ENCODE results near the gene SRCIN1. TPM values are rescaled to one million over a fixed set of nuclear protein-coding genes. Genes with fewer than 3 reads are reported as not detected.
"Not testable (repeated sequence)": the region's sequence is repeated elsewhere in the genome, so short reads cannot be mapped to it uniquely, and the experiment has no call there.

Gene SRCIN1, protein sequence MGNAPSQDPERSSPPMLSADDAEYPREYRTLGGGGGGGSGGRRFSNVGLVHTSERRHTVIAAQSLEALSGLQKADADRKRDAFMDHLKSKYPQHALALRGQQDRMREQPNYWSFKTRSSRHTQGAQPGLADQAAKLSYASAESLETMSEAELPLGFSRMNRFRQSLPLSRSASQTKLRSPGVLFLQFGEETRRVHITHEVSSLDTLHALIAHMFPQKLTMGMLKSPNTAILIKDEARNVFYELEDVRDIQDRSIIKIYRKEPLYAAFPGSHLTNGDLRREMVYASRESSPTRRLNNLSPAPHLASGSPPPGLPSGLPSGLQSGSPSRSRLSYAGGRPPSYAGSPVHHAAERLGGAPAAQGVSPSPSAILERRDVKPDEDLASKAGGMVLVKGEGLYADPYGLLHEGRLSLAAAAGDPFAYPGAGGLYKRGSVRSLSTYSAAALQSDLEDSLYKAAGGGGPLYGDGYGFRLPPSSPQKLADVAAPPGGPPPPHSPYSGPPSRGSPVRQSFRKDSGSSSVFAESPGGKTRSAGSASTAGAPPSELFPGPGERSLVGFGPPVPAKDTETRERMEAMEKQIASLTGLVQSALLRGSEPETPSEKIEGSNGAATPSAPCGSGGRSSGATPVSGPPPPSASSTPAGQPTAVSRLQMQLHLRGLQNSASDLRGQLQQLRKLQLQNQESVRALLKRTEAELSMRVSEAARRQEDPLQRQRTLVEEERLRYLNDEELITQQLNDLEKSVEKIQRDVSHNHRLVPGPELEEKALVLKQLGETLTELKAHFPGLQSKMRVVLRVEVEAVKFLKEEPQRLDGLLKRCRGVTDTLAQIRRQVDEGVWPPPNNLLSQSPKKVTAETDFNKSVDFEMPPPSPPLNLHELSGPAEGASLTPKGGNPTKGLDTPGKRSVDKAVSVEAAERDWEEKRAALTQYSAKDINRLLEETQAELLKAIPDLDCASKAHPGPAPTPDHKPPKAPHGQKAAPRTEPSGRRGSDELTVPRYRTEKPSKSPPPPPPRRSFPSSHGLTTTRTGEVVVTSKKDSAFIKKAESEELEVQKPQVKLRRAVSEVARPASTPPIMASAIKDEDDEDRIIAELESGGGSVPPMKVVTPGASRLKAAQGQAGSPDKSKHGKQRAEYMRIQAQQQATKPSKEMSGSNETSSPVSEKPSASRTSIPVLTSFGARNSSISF
- total RNA-seq (2014; rRNA removed; shearing (Covaris generic)) = 0.37 and 1.3 TPM in 2 replicates
- 2.7 and 3.1 TPM in 2 replicates for polyA plus RNA-seq (2015; cell fraction: cytosol; rRNA removed)
- 6.4 and 7.1 TPM in 2 replicates for polyA plus RNA-seq (2015; cell fraction: nucleus; rRNA removed)

DNA sequence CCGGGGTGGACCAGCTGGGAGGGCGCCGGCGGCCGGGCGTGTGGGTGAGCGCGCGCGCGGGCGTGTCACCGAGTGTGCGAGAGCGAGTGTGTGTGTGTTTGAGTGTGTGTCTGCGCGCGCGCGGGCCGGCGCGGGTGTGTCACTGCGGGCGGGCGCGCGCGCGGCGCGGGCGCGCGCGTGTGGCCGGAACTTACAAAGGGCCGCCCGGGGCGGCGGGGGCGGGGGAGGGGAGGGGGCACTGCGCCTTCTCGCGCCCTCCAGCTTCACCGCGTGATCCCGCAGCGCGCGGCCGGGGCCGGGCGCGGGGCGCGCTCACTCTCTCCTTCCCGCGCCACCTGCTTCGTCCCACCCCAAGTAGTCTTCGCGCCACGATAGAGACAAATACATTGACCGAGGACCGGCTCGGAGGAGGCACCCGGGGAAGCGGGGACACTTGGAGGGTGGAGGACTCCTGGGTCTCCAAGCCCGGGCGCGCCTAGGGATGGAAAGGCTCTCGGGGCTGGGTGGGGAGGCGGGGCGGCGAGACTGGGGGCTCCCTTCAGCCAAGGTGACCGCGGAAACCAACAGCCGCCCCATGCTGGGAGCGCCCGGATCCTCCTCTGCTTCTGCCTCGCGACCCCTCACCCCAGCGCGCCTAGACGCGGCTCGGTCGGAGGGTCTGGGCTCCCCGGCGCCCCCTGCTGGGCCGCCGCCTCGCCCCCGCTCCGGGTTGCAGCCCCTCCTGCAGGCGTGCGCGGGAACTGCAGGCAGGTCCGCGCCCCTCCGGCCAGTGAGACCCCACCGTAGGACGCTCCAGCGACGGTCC lies at the start of gene SRCIN1:
Gene SRCIN1 (minus strand): TSS at position 112 of the 805 bp plus-strand sequence. CDS start 247 bp downstream, outside the sequence.
- peak; percentile 65 for DNase-seq (ENCODE audit: low read depth, low spot score)
- in situ Hi-C loops (cut with HindIII; ENCODE audit: low pct_unique_long_range_greater_than_20kb, low sequenced_read_pairs) = no loop called here

DNA sequence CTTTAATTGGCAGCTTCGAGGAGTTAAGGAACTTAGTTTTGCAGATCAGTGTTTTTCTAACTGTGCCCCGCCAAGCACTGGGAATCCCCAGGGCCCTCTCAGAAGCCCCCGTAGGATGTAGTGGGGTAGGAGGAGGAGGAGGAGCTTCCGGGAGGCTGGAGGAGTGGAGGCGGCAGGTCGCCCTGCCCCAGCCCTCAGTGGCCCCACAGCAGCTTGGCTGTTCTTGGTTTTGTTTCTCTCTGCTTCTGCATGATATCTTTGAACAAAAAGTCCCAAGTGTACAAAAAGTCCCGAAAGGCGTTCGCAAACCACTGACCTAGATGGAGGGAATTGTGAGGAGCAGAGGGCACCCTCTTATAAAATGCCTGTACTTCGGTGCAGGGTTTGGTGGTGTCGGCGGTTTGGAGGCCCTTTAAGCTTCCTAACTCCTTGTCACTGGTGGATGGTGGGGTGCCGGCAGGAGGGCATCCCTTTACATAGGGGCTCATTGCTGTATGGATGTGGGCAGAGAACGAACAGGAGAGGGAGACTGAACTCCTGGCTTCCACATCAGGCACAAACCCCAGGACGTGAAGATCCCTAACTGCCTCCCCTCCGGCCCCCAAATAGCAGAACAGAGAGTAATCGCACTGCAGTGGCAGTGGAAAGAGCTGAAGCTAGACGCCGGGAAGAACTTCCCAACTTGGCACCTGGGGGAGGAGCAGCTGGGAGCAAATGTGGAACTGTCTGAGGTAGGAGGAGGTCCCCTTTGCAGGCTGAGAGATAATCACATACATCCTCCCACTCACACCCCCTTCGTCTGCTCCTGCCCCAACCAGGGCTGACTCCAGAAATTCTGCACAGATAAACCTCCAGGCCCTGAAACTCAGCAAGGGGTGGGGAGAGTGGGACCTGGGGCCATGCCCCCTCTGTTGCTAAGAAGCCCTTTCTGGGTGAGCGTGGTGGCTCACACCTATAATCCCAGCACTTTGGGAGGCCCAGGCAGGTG lies 49.0 kb upstream of the SRCIN1 start:
- in situ Hi-C loops (cut with HindIII; ENCODE audit: low pct_unique_long_range_greater_than_20kb, low sequenced_read_pairs) = no loop called here
- DNase-seq (ENCODE audit: low read depth, low spot score) = no peak

DNA sequence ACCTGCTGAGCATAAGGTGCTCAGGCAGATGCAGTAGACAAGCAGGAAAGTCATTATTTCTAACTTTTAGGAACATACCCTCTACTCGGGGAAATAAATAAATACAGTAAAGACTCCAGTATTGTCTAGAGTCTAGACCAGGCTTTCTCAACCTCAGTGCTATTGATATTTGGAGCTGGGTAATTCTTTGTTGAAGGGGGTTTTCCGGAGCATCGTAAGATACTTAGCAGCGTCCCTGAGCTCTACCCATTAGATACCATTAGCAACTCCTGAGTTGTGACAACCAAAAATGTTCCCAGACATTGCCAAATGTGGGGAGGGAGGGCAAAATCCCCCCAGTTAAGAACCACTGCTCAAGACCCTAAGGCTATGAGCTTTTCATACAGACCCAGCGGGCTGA lies 47.9 kb upstream of the SRCIN1 start:
- in situ Hi-C loops (cut with HindIII; ENCODE audit: low pct_unique_long_range_greater_than_20kb, low sequenced_read_pairs) = no loop called here
- no peak for DNase-seq (ENCODE audit: low read depth, low spot score)

DNA sequence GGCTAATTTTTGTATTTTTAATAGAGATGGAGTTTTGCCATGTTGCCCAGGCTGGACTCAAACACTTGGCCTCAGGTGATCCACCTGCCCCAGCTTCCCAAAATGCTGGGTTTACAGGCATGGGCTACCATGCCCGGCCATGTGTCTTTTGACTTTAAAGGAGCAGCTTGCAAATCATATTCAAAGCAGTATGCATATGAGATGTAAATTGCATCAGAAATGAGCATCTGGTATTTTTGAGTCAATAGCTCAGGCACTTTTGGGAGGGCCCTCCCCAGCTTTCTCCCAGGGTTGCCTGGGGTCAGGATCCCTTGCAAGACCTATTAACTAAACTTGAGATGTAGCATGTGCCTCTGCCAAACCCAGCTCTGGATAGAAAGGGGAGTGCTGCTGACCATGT lies 47.5 kb upstream of the SRCIN1 start:
- in situ Hi-C loops (cut with HindIII; ENCODE audit: low pct_unique_long_range_greater_than_20kb, low sequenced_read_pairs) = no loop called here
- DNase-seq (ENCODE audit: low read depth, low spot score) = no peak

DNA sequence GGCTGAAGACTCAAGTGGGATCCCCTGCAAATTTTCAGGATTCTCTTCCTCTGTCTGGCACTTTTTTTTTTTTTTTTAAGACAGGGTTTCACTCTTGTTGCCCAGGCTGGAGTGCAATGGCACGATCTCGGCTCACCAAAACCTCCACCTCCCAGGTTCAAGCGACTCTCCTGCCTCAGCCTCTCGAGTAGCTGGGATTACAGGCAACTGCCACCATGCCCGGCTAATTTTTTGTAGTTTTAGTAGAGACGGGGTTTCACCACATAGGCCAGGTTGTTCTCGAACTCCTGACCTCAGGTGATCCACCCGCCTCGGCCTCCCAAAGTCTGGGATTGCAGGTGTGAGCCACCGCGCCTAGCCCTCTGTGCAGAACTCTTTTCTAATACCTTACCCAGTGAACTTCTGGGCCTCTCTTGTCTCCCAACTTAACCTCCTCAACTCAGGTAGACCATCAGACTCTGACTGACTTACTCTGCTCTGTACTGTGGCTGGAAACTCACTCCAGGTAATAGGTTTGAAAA lies 45.0 kb upstream of the SRCIN1 start:
- in situ Hi-C loops (cut with HindIII; ENCODE audit: low pct_unique_long_range_greater_than_20kb, low sequenced_read_pairs); DNase-seq (ENCODE audit: low read depth, low spot score): not testable (repeated sequence)

DNA sequence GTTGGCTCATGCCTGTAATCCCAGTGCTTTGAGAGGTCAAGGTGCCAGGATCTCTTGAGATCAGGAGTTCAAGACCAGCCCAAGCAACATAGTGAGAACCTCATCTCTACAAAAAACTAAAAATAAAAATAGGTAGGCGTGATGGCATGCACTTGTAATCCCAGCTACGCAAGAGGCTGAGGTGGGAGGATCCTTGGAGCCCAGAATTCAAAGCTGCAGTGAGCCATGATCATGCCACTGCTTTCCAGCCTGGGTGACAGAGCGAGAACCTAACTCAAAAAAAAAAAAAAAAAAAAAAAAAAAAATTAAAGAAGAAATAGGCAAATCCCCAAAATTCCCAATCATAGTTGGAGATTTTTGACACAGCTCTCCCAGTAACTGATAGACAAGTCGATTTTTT lies 32.2 kb upstream of the SRCIN1 start:
- no peak for DNase-seq (ENCODE audit: low read depth, low spot score)
- in situ Hi-C loops (cut with HindIII; ENCODE audit: low pct_unique_long_range_greater_than_20kb, low sequenced_read_pairs) = no loop called here

DNA sequence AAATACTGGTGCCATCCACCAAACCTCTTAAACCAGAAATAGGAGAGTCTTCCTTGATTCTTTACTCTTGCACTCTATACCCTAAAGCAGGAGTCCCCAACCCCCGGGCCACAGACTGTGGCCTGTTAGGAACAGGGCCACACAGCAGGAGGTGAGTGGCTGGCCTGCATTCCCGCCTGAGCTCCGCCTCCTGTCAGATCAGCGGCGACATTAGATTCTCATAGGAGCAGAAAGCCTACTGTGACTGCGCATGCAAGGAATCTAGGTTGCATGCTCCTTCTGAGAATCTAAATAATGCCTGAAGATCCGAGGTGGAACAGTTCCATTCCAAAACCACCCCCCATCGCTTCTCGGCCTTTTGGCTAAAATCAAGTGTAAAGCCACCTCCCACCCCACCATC lies 30.3 kb upstream of the SRCIN1 start:
- DNase-seq (ENCODE audit: low read depth, low spot score) = no peak
- in situ Hi-C loops (cut with HindIII; ENCODE audit: low pct_unique_long_range_greater_than_20kb, low sequenced_read_pairs) = no loop called here

DNA sequence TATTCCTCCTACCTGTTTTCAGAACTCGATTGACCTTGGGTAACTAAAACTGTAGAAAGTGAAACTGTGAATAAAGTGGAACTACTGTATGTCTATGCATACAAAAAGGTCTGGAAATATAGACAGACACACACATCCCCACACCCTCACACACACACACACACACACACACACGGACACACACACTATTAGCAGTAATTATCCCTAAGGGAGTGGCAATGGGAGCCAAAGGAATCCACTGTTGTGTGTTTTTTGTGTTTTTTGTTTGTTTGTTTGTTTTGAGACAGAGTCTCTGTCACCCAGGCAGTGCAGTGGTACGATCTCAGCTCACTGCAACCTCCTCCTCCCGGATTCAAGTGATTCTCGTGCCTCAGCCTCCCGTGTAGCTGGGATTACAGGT lies 26.6 kb upstream of the SRCIN1 start:
- DNase-seq (ENCODE audit: low read depth, low spot score) = no peak
- in situ Hi-C loops (cut with HindIII; ENCODE audit: low pct_unique_long_range_greater_than_20kb, low sequenced_read_pairs) = no loop called here

DNA sequence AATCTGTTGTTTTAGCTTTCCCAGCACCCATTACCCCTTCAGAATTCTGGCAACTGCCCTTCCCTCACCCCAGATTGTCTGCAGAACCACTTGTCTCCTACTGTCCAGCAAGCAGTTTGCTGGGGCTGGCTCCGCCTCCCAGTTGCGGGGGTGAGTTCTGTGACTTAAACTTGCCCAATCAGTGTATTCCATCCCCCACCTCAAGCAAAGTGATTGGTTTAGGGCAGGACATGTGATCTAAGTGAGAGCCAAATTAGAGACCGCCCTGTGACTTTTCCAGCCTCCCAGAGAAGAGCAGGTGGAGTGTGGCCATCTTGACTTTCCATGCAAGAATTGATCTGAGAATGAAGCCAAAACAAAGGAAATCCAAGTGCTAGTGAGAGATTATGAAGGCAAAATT lies 22.7 kb upstream of the SRCIN1 start:
- DNase-seq (ENCODE audit: low read depth, low spot score) = peak; percentile 62
- in situ Hi-C loops (cut with HindIII; ENCODE audit: low pct_unique_long_range_greater_than_20kb, low sequenced_read_pairs) = no loop called here

DNA sequence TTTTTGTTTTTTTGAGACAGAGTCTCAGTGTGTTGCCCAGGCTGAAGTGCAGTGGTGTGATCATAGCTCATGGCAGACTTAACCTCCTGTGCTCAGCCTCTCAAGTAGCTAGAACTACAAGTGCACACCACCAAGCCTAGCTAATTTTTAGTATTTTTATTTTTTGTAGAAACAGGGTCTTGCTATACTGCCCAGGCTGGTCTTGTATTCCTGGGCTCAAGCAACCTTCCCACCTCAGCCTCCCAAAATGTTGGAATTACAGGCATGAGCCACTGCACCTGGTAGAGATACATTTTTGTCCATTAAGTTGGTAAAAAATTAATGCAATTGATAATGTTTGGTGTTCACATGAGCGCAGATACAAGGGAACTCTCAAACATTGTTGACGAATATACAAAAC lies 22.2 kb upstream of the SRCIN1 start:
- in situ Hi-C loops (cut with HindIII; ENCODE audit: low pct_unique_long_range_greater_than_20kb, low sequenced_read_pairs) = no loop called here
- DNase-seq (ENCODE audit: low read depth, low spot score) = no peak

DNA sequence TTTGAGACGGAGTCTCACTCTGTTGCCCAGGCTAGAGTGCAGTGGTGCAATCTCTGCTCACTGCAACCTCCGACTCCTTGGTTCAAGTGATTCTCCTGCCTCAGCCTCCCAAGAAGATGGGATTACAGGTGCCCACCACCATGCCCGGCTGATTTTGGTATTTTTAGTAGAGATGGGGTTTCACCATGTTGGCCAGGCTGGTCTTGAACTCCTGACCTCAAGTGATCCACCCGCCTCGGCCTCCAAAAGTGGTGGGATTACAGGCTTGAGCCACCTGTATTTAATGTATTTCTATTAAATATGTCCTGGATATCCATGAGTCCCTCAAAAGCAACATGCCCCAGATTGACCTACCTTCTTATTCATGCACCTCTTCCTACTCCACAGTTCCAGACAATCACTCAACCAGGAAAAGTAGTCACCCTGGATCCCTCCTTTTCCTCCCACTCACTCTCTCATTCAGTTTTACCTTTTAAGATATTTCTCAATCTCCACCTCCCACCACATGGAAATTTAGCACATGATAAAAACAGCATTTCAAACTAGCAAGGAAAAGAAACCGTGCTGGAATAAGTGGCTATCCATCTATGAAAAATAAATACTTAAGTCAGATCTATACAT lies 21.0 kb upstream of the SRCIN1 start:
- DNase-seq (ENCODE audit: low read depth, low spot score); in situ Hi-C loops (cut with HindIII; ENCODE audit: low pct_unique_long_range_greater_than_20kb, low sequenced_read_pairs): not testable (repeated sequence)

DNA sequence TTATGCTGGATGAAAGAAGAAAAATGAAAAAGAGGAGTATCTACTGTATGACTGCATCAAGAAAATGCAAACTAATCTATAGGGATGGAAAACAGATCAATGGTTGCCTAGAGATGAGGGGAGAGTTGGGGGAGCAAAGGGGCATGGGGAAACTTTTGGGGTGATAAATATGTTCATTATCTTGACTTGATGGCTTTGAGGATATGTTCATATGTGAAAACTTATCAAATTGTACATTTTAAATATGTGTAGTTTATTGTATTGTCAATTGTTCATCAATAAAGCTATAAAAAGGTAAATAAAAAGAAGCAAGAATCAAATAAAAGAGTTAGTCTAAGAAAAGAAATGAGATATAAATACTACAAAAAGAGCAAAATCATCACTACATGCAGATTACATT lies 19.7 kb upstream of the SRCIN1 start:
- no peak for DNase-seq (ENCODE audit: low read depth, low spot score)
- in situ Hi-C loops (cut with HindIII; ENCODE audit: low pct_unique_long_range_greater_than_20kb, low sequenced_read_pairs) = no loop called here

DNA sequence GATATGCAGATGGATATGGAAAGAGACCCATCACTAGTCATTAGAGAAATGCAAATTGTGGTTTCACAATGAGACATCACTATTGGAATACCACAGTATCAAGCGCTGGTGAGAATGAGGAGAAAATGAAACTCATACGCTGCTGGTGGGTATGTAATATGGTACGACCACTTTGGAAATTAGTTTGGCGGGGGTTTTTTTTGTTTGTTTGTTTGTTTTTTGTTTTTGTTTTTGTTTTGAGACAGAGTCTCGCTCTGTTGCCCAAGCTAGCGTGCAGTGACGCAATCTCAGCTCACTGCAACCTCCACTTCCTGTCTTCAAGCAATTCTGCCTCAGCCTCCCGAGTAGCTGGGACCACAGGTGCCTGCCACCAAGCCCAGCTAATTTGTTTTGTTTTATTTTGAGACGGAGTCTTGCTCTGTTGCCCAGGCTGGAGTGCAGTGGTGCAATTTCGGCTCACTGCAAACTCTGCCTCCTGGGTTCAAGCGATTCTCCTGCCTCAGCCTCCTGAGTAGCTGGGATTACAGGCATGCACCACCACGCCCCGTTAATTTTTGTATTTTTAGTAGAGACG lies 19.1 kb upstream of the SRCIN1 start:
- in situ Hi-C loops (cut with HindIII; ENCODE audit: low pct_unique_long_range_greater_than_20kb, low sequenced_read_pairs); DNase-seq (ENCODE audit: low read depth, low spot score): not testable (repeated sequence)

DNA sequence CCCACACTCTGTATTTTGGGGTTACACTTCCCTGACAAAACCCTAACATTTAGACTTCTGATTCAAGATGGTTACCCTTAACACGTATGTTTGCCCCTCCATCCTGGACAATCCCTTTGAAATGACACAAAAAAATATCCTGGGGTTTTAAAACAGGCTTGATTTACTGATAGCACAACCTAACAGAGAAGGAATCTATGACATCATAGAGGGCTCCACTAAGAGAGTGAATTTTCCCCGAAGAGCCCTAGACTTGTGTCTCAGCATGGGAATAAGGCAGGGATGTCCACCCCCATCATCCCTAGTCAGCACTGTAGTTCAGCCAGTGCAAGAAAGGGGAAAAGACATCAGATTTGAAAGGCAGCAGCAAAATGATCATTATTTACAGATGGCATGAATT lies 15.8 kb upstream of the SRCIN1 start:
- no peak for DNase-seq (ENCODE audit: low read depth, low spot score)
- in situ Hi-C loops (cut with HindIII; ENCODE audit: low pct_unique_long_range_greater_than_20kb, low sequenced_read_pairs) = no loop called here

DNA sequence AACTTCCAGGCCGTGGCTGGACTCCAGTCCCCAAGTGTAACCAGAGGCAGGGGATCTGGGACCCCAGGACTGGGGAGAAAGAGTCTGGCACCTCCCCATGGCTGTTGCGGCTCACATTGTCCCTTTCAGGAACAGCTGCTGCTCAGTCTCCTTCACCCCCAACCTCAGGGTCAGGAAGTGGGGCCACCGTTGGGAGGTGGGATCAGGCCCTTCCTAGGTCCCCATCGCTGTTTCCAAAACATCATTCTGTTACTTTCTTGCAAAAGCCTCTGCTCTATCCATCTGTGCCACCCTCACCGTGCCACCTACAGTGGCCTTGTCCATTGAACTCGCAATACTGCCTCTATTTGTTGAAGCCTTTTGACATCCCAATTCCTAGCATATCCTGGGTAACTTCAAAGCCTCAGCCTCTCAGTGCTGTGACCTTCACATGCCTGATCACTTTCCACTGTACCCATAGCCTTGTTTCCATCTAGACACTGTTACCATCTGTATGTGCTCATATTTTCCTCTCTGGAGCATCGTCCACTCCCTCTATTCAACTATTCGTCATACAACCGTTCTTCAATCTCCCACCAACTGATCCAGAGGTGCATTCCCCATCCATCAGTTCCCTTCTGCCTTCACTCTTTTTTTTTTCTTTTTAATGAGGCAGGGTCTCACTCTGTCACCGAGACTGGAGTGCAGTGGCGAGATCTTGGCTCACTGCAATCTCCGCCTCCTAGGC lies 15.0 kb upstream of the SRCIN1 start:
- in situ Hi-C loops (cut with HindIII; ENCODE audit: low pct_unique_long_range_greater_than_20kb, low sequenced_read_pairs) = no loop called here
- DNase-seq (ENCODE audit: low read depth, low spot score) = no peak
